Left ventricle myocardium inferior (tissue), 1 donor: ENCODE measurements around the gene KCNB1. TPM values are rescaled to one million over a fixed set of nuclear protein-coding genes. Genes with fewer than 3 reads are reported as not detected.

Source experiments
- DNase-seq: peaks from one replicate; pipeline ENCODE4 v3.0.0-alpha.2; 2020
- H3K27ac ChIP-seq: fragments of 200-600 bp; replicated peaks from 2 replicates; pipeline ENCODE4 v1.8.0; 2021
- H3K27me3 ChIP-seq: fragments of 200-600 bp; 2 replicates; pipeline ENCODE4 v1.8.0; 2021; ENCODE audit warnings: low read depth
- H3K36me3 ChIP-seq: fragments of 200-600 bp; 2 replicates; pipeline ENCODE4 v1.8.0; 2021
- H3K4me1 ChIP-seq: fragments of 200-600 bp; 2 replicates; pipeline ENCODE4 v1.8.0; 2021
- H3K4me3 ChIP-seq: fragments of 200-600 bp; 2 replicates; pipeline ENCODE4 v1.8.0; 2021; ENCODE audit warnings: mild to moderate bottlenecking, moderate library complexity
- H3K9me3 ChIP-seq: fragments of 200-600 bp; replicated peaks from 2 replicates; pipeline ENCODE4 v1.8.0; 2021
- CTCF ChIP-seq: fragments of 200-600 bp; IDR thresholded peaks from 2 replicates; pipeline ENCODE4 v1.8.0; 2021; ENCODE audit warnings: antibody characterized with exemption, mild to moderate bottlenecking, borderline replicate concordance
- intact Hi-C: fragments of 100-400 bp; cut with micrococcal nuclease; formaldehyde crosslinking; loops from one replicate; pipeline ENCODE4 v1.11.0; 2022
- long read RNA-seq: library from polyadenylated mRNA; unstranded; transcript quantifications from one replicate; pipeline ENCODE4 v2.0.0, GENCODE V29; 2021
- total RNA-seq: library from RNA; stranded (reverse); fragmentation: NEBNext Ultra II Directional; extraction: Animal tissue kit (Norgen Biotek cat#: 25700); gene quantifications from one replicate; pipeline ENCODE4 v1.2.1, GENCODE V29; 2021
- donor health status: DM: no; HTN: yes; CAD: no; lungs with severe emphysema.

Gene KCNB1
- total RNA-seq = 0.77 TPM
- long read RNA-seq, full-length matches to known transcripts = 1 of 1 reads
- long read RNA-seq, partial matches to known transcripts = 0 of 1 reads
- long read RNA-seq, other reads (novel, unspliced or antisense) = 0 of 1 reads

GRCh38 chr20:49482621-49483017 is at the start of gene KCNB1:
TSS of gene KCNB1 (minus strand) at chr20:49482668. CDS start at chr20:49482480, 188 bp downstream.
- Histone ChIP-seq H3K4me3 (peak within 1 kb of the TSS; percentile 67), H3K27me3 (peaks cover 80% of the 10 kb centered on the region), H3K27ac (peak within 1 kb of the TSS; percentile 58), H3K36me3 (no peaks in the 10 kb centered on the region), H3K4me1 (peaks cover 26% of the 10 kb centered on the region), H3K9me3 (no peaks in the 10 kb centered on the region)
- TF ChIP-seq CTCF = no peak
- intact Hi-C loops = loop anchor here (10.0 kb wide), 1 partner anchor 98 kb away; no protein-coding TSS in a partner anchor
- peak; percentile 56 for DNase-seq

GRCh38 chr20:49529470-49529869 is 47.0 kb upstream of the KCNB1 start:
- H3K4me3 ChIP-seq = no peak overlapping the region
- no peaks in the 10 kb centered on the region for H3K4me1 ChIP-seq
- DNase-seq = no peak
- H3K36me3 ChIP-seq = no peaks in the 10 kb centered on the region
- no peak overlapping the region for H3K27ac ChIP-seq
- intact Hi-C loops = no loop called here
- H3K9me3 ChIP-seq = no peaks in the 10 kb centered on the region
- no peaks in the 10 kb centered on the region for H3K27me3 ChIP-seq
- TF ChIP-seq CTCF = no peak

GRCh38 chr20:49526568-49526967 is 44.1 kb upstream of the KCNB1 start:
- no peak for DNase-seq
- Histone ChIP-seq H3K9me3 (no peaks in the 10 kb centered on the region), H3K36me3 (no peaks in the 10 kb centered on the region), H3K4me3 (no peak overlapping the region), H3K27ac (no peak overlapping the region), H3K27me3 (no peaks in the 10 kb centered on the region), H3K4me1 (no peaks in the 10 kb centered on the region)
- TF ChIP-seq CTCF = no peak
- intact Hi-C loops = no loop called here

GRCh38 chr20:49526056-49526455 is 43.6 kb upstream of the KCNB1 start:
- Histone ChIP-seq H3K27me3 (no peaks in the 10 kb centered on the region), H3K4me1 (no peaks in the 10 kb centered on the region), H3K27ac (no peak overlapping the region), H3K36me3 (no peaks in the 10 kb centered on the region), H3K4me3 (no peak overlapping the region), H3K9me3 (no peaks in the 10 kb centered on the region)
- intact Hi-C loops = no loop called here
- TF ChIP-seq CTCF = no peak
- DNase-seq = no peak

GRCh38 chr20:49523767-49524360 is 41.4 kb upstream of the KCNB1 start:
- intact Hi-C loops = no loop called here
- Histone ChIP-seq H3K36me3 (no peaks in the 10 kb centered on the region), H3K9me3 (no peaks in the 10 kb centered on the region), H3K4me1 (no peaks in the 10 kb centered on the region), H3K27ac (no peak overlapping the region), H3K4me3 (no peak overlapping the region), H3K27me3 (no peaks in the 10 kb centered on the region)
- TF ChIP-seq CTCF = no peak
- DNase-seq = no peak
